Measurements from ENCODE around the gene P3H2.

Gene P3H2

DNA sequence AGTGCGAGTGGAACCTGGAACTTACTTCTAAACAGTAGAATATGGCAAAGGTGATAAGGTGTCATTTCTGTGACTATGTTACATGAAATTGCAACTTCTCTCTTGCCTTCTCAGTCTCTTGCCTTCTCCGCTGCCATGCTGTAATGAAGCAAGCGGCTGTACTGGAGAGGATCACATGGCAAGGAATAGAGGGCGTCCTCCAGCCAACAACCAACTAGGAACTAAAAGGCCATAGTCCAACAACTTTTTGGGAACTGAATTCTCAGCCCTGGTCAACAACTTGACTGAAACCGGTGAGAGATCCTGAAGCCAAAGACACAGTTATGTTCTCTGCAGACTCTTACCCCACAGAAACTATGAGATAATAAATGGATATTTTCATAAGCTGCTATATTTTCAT lies 143.5 kb downstream of the P3H2 start (continued):
- TF ChIP-seq ZNF70 (CRISPR knock-in tag; IDR thresholded peaks at IDR 0.05), result no peak
- TF ChIP-seq, protein P1, sequence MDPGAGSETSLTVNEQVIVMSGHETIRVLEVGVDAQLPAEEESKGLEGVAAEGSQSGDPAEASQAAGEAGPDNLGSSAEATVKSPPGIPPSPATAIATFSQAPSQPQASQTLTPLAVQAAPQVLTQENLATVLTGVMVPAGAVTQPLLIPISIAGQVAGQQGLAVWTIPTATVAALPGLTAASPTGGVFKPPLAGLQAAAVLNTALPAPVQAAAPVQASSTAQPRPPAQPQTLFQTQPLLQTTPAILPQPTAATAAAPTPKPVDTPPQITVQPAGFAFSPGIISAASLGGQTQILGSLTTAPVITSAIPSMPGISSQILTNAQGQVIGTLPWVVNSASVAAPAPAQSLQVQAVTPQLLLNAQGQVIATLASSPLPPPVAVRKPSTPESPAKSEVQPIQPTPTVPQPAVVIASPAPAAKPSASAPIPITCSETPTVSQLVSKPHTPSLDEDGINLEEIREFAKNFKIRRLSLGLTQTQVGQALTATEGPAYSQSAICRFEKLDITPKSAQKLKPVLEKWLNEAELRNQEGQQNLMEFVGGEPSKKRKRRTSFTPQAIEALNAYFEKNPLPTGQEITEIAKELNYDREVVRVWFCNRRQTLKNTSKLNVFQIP (CRISPR knock-in tag; IDR thresholded peaks at IDR 0.05; ENCODE audit: borderline replicate concordance, low read depth), result no peak

DNA sequence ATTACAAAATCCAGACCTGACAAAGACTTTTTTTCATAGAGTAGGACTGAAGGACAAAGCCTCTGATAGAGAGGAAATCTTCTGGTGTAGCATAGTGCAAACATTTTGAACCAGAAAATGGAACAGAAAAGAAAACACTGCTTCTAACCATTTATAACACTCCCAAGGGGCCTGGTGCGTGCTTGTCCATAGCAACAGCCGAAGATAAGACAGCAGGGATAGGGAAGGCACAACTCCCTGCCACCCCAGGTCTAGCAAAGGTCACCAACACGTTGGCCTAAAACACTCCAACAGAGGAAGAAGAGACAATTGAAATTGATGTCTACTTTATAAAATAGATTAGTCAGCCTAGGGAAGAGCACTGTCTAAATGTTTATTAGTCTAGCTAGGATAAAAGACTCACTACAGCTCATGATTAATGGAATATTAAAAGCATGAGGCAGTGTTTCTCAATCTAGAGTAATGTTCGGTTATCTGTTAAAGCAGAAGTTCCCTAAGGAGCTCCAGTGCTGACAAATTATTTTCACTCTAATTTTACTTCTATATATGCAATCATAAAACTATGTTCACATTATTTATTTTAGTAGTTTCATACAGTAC lies 145.2 kb downstream of the P3H2 start:
- no peak for ATAC-seq
- no peak for TF ChIP-seq ESRRG (CRISPR knock-in tag; IDR thresholded peaks at IDR 0.05)
- no peak for TF ChIP-seq SNAI2 (CRISPR knock-in tag; IDR thresholded peaks at IDR 0.05)
- no peak for TF ChIP-seq ZNF565 (CRISPR knock-in tag; conservative IDR thresholded peaks at IDR 0.05; ENCODE audit: low read depth)
- no peak for TF ChIP-seq CSDC2 (CRISPR knock-in tag; IDR thresholded peaks at IDR 0.05)
- TF ChIP-seq TOX (CRISPR knock-in tag; IDR thresholded peaks at IDR 0.05; ENCODE audit: borderline replicate concordance), result no peak
- no peak for TF ChIP-seq ZFP3 (CRISPR knock-in tag; IDR thresholded peaks at IDR 0.05)
- no peak for TF ChIP-seq GLIS3 (CRISPR knock-in tag; IDR thresholded peaks at IDR 0.05)
- TF ChIP-seq, protein P2, sequence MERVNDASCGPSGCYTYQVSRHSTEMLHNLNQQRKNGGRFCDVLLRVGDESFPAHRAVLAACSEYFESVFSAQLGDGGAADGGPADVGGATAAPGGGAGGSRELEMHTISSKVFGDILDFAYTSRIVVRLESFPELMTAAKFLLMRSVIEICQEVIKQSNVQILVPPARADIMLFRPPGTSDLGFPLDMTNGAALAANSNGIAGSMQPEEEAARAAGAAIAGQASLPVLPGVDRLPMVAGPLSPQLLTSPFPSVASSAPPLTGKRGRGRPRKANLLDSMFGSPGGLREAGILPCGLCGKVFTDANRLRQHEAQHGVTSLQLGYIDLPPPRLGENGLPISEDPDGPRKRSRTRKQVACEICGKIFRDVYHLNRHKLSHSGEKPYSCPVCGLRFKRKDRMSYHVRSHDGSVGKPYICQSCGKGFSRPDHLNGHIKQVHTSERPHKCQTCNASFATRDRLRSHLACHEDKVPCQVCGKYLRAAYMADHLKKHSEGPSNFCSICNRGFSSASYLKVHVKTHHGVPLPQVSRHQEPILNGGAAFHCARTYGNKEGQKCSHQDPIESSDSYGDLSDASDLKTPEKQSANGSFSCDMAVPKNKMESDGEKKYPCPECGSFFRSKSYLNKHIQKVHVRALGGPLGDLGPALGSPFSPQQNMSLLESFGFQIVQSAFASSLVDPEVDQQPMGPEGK (CRISPR knock-in tag; IDR thresholded peaks at IDR 0.05; ENCODE audit: borderline replicate concordance), result no peak
- TF ChIP-seq, protein P3, sequence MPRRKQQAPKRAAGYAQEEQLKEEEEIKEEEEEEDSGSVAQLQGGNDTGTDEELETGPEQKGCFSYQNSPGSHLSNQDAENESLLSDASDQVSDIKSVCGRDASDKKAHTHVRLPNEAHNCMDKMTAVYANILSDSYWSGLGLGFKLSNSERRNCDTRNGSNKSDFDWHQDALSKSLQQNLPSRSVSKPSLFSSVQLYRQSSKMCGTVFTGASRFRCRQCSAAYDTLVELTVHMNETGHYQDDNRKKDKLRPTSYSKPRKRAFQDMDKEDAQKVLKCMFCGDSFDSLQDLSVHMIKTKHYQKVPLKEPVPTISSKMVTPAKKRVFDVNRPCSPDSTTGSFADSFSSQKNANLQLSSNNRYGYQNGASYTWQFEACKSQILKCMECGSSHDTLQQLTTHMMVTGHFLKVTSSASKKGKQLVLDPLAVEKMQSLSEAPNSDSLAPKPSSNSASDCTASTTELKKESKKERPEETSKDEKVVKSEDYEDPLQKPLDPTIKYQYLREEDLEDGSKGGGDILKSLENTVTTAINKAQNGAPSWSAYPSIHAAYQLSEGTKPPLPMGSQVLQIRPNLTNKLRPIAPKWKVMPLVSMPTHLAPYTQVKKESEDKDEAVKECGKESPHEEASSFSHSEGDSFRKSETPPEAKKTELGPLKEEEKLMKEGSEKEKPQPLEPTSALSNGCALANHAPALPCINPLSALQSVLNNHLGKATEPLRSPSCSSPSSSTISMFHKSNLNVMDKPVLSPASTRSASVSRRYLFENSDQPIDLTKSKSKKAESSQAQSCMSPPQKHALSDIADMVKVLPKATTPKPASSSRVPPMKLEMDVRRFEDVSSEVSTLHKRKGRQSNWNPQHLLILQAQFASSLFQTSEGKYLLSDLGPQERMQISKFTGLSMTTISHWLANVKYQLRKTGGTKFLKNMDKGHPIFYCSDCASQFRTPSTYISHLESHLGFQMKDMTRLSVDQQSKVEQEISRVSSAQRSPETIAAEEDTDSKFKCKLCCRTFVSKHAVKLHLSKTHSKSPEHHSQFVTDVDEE (CRISPR knock-in tag; IDR thresholded peaks at IDR 0.05), result no peak
- TF ChIP-seq ZNF70 (CRISPR knock-in tag; IDR thresholded peaks at IDR 0.05), result no peak
- TF ChIP-seq ARNTL (CRISPR knock-in tag; IDR thresholded peaks at IDR 0.05; ENCODE audit: borderline replicate concordance, low read depth), result no peak
- no peak for TF ChIP-seq BACH2 (CRISPR knock-in tag; IDR thresholded peaks at IDR 0.05; ENCODE audit: borderline replicate concordance)
- no peak for TF ChIP-seq RARB (CRISPR knock-in tag; IDR thresholded peaks at IDR 0.05)

DNA sequence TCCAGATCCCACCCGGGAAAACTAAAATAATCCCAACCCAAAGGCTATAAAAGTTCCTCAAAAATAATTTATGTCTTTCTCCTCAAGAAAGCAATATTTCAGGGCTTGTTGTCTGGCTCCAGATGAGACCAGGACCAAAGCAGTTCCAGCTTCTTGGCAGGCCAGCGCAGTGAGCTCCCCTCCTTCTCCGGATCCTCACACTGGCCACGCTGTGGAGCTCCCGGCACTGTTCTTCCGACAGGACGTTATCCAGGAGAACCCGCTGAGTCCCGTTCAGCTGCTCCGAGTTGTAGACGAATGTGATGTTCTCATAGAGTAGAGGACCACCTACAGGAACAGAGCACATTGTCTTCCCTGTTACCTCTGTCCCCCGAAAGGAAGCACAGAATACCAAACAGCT lies 146.3 kb downstream of the P3H2 start:
- TF ChIP-seq CSDC2 (CRISPR knock-in tag; IDR thresholded peaks at IDR 0.05), result no peak
- TF ChIP-seq, protein P4, sequence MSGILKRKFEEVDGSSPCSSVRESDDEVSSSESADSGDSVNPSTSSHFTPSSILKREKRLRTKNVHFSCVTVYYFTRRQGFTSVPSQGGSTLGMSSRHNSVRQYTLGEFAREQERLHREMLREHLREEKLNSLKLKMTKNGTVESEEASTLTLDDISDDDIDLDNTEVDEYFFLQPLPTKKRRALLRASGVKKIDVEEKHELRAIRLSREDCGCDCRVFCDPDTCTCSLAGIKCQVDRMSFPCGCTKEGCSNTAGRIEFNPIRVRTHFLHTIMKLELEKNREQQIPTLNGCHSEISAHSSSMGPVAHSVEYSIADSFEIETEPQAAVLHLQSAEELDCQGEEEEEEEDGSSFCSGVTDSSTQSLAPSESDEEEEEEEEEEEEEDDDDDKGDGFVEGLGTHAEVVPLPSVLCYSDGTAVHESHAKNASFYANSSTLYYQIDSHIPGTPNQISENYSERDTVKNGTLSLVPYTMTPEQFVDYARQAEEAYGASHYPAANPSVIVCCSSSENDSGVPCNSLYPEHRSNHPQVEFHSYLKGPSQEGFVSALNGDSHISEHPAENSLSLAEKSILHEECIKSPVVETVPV (CRISPR knock-in tag; IDR thresholded peaks at IDR 0.05), result no peak
- no peak for TF ChIP-seq ISL1 (CRISPR knock-in tag; IDR thresholded peaks at IDR 0.05)
- no peak for TF ChIP-seq RARB (CRISPR knock-in tag; IDR thresholded peaks at IDR 0.05)
- TF ChIP-seq, protein P3 (CRISPR knock-in tag; IDR thresholded peaks at IDR 0.05), result no peak
- no peak for TF ChIP-seq GLIS3 (CRISPR knock-in tag; IDR thresholded peaks at IDR 0.05)
- no peak for TF ChIP-seq ZNF70 (CRISPR knock-in tag; IDR thresholded peaks at IDR 0.05)
- no peak for TF ChIP-seq PPARA (CRISPR knock-in tag; IDR thresholded peaks at IDR 0.05; ENCODE audit: borderline replicate concordance)
- no peak for TF ChIP-seq ZNF8 (CRISPR knock-in tag; IDR thresholded peaks at IDR 0.05)
- TF ChIP-seq ZFP30 (CRISPR knock-in tag; IDR thresholded peaks at IDR 0.05), result no peak
- TF ChIP-seq ESRRG (CRISPR knock-in tag; IDR thresholded peaks at IDR 0.05), result no peak
- no peak for TF ChIP-seq BACH2 (CRISPR knock-in tag; IDR thresholded peaks at IDR 0.05; ENCODE audit: borderline replicate concordance)
- no peak for TF ChIP-seq ZFP3 (CRISPR knock-in tag; IDR thresholded peaks at IDR 0.05)
- TF ChIP-seq ZNF565 (CRISPR knock-in tag; conservative IDR thresholded peaks at IDR 0.05; ENCODE audit: low read depth), result no peak
- no peak for TF ChIP-seq SNAI2 (CRISPR knock-in tag; IDR thresholded peaks at IDR 0.05)
- ATAC-seq, result no peak
